HG02938 (cell line): ENCODE data around the gene HOXA13.

Source experiments
- ATAC-seq: cut with Tn5 transposase; IDR thresholded peaks from one replicate; pipeline ENCODE4 v1.9.1; 2021; ENCODE audit warnings: mild to moderate bottlenecking, moderate library complexity; ENCODE audit not compliant: unreplicated experiment

HOXA13 gene

DNA sequence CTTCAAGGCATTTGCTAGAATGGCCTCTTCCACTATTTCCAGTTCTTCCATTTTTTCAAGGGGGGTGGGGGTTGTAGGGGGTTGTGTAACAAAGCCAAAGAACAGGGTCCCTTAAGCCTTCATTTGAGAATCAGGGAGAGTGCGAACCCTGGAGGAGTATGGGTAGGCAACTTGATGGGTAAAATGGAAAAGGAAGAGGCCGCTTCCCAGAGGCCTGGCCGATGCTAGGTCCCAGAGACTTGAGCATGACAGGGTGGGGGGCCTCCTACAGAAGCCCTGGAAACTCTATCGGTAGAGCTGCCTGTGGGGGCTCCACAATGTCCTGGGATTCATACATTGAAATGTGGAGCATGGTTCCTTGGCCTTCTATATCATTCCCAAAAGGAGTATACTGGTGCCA is 9.1 kb upstream of the HOXA13 start:
- no peak for ATAC-seq

DNA sequence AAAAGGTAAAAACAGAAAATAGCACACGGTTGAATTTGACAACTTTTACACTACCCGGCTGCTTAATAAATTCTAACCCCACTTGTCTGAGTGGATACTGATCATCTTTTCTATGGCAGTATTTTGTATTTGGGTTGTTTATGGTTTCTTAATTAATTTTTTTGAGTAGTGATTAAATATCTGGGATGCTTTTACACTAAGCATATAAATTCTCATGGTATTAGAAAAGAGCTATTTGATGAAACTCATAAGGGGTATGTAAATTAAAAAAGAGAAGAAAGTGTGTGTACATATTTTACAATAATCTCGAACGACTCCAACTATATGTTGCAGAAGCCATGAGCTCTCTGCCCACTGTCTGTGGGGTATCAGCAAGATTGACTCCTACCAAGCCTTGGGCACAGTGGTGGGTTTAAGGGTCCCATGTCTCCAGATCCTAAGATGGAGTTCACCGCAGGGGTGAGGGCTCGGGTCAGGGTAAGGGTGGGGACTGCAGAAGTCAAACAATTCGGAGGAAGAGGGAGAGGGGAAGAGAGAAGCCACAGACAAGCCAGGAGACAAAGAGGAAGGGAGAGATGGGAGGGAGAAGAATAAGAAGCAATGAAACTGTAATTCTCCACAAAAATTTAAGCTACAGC is 7.6 kb upstream of the HOXA13 start:
- no peak for ATAC-seq

DNA sequence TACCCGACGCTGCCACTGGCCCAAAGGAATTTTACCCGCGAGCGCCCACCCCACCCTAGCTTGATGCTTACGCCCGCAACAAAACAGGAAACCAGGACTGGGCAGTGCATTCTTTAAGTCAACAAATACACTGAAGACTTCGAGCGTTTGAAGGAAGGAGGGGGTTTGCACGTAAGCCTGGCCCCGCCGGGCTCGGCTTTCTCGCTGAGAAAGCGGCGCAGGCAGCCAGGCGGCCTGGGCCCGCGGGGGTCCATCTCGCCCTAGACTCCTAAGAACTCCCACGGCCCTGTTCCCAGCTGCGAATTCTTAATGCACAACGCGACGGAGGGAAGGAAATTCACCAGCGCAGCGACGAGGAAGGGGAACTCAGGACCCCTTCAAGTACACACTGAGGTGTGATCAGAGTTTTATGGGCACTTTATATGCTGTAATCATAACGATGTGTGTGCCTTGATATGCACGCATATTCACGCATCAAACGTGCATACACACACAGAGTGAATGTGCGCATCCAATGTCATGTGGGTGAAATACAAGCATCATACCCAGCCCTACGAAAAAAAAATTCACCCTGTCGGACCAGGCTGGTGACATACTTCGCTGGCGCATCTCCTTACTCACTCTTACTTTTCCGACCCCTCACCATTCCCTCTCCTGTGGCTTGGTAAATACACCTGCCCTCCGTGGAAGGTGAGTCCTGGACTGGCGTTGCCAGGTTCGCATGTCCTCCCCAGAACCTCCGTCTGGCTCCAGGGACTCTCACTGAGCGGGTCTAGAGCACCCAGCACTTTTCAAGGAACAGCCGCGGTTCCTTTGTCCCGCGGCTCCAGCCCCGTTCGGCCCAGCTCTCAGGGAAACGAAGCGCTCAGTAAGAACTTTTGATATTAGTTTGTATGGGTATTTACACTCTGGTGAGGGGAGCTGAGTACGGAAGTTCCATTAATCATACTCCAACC is 5.7 kb upstream of the HOXA13 start:
- no peak for ATAC-seq

DNA sequence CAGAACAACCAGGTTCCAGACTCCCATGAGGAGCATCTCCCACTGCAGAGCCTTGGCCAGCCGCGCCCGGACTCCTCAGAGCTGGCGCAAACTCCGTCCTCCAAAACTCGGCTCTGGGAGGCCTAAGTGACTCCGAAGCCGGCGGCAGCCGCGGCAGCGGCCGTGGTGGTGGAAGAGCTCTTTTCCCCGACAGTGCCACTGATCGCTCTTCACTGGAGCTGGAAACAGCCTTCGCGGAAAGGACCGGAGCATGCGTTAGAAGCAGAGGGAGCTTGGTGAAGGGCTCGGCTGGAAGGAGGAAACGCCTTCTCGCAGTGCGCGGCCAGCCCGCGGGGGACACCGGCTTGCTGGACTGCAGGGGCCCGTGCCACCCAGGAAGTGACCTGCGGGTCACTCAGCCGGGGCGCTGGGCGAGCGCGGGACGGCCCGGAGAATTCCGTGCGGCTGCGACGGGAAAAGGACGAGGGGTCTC is 5.0 kb upstream of the HOXA13 start:
- ATAC-seq = no peak

DNA sequence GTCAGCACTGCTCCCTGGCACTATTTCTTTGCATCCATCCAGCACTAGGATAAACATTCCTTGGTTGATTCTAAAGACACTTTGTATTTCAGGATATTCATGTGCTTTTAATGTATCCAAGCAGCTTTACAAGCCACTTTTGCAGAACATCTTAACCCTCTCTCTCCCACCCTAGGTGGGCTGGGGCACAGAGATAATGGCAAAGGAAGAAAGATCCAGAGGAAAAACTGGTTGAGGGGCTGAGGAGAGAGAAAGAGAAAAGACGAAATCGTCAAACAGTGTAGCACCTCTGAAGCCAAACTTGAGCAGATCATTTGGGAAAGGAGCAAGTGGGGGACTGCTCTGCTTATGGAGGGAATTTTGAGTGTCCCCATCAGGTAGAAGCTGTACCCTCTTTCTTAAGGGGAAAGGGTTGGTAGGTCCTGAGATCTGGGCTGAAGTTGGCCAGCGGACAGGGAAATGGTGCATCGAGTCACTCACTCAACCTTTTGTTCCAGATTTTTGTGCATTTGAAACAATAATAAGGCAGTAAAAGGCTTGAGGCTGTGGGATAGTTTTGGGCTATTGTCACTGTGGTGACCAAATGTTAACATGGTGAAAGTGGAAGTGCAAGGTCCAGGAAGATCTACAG is 4.2 kb upstream of the HOXA13 start:
- ATAC-seq = no peak

DNA sequence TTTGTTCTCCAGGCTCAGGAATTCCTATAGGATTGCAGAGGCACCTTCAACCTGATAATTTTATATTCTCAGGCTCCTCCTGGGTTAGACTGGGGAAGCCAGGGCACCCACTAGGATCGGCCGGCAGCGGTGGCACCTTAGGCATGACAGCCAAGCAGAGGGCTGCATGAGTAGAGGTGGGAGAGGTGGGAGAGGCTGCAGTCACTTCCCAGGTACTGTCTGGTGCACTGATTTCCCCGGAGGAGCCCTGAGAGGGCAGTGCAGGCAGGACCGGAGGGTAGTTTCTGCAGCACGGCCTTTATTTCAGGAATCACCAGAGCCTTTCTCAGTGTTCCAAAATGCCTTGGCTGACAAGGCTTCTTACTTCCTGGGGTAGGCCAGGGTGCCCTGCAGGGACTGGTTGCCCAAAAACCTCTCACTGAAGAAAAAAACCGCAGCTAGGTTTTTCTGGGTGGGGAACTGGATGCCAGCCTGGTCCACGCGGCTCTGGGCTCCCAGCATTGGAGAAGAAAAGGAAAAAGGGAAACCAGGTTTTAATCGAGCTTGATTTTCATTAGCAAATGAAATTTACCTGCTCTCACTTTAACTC is 3.6 kb upstream of the HOXA13 start:
- no peak for ATAC-seq

DNA sequence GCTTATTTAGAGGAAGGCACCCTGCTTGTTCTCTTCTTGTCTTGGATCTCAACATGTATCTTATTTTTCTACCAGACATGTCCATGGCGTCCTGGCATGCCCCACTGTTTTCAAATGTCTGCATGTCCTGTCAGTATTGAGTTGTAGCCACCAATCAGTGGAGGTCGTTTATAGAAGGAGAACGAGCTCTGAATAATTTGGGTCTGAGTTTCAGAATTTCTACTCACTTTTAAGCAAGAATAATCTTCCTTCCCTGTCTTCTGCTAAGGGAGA is 2.9 kb upstream of the HOXA13 start:
- ATAC-seq = no peak

DNA sequence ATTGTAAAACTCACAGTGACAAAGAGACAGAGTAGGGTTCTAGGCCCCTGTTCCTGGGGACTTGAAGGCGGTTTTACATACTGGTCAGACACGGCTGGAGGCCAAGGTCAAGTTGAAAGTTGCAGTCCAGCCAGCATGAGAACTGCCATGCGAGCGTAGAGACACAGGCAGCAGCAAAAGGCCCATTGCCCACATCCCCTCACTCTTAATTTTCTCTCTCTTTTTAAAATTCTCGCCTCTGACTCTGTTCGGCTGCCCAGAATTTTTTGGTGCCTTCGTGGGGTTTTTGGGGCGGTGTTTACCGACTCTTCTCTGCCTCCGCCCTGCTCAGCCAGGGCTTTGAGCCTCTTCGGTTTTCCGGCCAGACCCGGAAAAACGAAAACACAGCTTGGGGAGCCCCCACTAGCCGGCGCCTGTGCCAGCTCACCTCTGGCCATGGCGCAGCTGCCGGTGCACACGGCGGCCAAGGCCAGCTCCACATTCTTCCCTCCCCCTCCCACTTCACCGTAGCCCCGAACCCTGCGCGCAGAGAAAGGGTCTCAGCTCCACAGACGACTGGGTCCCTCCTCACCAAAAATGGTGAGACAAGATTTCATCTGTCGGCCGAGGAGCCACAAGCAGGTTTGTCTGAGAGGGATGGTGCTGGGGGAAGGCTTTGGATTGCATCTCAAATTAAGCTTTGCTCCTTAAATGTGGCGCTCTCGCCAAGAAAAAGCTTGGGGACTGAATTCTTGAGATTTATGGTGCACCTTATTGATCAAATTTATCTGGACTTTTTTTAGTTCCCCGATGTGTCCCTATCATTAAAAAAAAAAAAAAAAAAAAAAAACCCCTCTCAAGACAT is 2.3 kb upstream of the HOXA13 start:
- ATAC-seq = no peak

DNA sequence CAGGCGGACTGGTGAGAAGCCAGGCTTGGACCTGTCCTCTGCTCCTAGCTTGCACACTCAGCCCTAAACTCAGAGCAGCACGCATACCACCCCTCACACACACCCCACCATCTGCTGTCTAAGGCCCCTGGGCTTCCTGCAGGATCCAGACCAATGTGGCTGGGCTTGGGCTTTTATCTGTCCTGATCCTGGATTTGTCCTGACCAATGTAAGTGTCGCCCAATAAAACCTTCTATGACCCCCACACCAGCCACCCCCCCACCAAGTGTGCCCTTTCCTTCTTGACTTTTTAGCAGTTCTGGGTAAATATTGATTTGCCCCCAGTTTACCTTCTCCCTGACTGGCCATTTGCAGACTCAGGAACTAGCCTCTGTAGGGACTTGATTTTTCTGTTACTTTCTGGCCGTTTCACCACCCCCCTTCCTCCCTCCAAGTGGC is 1.7 kb upstream of the HOXA13 start:
- no peak for ATAC-seq

DNA sequence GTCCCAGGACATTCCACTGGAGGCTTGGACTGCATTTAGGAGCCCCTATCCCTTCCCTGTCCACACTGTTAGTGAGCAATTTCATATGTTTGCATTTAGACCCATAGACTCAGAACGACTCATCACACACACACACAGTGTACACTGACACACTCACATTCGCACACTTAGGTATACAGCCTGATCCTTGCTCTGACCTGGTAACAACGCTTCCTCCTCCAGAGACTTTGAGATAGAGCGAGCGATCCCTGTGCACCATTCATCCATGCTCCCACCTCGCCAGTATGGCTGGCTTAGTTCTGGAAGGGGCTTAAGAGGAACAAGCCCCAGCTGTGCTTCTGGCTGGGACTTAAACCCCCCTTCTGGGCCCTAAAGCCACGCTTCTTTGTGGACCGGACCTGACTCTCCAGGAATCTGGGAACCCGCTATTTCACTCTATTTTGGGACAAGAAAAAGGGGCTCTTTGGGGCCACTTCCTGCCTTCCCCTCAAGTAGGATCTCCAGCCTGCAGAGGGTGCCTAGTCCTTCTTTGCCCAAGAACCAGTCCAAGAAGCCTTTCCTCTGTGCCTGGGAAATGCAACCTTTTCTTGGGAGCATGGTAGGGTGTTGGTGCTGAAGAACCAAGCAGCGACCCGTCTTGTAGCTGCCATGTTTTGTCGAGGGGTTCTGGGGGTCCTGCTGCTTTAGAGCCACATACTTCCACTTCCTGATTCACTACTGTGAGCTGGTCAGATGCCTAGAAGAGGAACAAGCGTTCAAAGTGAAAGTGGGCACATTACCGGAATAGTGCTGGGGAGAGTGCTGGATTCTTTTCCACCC is 1.1 kb upstream of the HOXA13 start:
- ATAC-seq = no peak

DNA sequence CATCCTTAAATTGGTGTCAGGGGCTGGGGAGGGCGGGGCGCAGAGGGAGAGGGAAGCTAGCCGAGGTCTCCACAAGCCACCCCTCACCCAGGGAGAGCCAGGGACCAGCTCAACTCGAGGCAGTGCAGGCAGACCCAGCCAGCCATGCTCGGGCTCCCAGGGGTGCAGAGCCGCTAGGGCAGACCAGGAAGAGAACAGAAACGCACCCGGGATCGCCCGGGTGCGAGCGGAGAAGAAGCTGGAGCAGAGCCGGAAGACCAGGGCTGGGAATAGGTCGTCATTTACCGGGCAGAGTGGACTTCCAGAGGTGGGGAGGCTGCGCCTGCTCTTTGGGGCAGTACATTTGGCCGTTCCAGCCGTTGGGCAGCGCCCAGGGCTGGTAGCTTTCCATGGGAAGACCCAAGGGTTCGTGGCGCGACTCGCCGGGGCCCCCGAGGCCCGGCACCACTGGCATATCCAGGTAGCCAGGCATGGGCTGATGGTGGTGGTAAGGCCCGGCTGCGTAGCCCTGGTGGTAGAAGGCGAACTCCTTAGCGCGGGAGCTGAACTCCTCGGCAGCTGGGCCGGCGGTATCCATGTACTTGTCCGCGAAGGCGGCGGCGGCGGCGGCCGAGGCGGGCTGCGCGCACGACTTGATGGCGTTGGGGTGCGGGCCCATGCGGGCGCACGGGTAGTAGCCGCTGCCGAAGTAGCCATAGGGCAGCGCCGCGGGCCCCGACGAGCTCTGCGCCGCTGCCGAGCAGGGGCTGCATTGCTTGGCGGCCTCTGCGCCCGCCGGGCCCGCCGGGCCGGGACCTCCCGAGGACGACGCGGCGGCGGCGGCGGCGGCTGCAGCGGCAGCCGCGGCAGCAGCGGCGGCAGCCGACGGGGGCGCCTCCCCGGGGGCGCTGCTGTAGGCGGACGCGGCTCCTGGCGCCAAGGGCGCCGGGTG is 755 bp downstream of the HOXA13 start:
- ATAC-seq = no peak

DNA sequence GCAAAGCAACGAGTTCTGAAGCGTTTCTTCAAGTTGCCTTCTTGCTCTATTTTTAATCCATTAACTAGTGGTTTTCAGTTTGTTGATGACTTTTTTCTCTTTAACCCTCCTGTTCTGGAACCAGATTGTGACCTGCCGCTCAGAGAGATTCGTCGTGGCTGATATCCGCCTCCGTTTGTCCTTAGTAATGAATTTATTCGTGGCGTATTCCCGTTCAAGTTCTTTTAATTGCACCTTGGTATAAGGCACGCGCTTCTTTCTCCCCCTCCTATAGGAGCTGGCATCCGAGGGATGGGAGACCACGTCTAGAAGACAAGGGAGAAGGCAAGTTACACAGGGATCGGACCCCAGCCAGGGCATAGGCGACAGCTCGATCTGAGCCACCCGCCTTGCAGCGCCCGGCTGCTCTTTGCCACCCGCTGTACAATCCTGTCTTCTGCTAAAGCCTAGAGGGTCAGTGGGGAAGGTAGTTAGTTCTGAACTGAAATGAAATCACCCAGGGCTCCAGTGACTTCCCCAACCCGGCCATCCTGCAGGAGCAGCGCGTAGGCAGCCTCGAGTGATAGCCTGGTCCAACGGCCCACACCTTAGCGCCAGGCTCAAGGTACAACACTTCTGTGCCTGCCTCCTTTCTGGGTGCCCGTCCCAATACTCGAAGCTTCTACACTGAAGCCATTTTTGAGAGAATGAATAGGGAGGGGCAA is 1.6 kb downstream of the HOXA13 start:
- ATAC-seq = no peak

DNA sequence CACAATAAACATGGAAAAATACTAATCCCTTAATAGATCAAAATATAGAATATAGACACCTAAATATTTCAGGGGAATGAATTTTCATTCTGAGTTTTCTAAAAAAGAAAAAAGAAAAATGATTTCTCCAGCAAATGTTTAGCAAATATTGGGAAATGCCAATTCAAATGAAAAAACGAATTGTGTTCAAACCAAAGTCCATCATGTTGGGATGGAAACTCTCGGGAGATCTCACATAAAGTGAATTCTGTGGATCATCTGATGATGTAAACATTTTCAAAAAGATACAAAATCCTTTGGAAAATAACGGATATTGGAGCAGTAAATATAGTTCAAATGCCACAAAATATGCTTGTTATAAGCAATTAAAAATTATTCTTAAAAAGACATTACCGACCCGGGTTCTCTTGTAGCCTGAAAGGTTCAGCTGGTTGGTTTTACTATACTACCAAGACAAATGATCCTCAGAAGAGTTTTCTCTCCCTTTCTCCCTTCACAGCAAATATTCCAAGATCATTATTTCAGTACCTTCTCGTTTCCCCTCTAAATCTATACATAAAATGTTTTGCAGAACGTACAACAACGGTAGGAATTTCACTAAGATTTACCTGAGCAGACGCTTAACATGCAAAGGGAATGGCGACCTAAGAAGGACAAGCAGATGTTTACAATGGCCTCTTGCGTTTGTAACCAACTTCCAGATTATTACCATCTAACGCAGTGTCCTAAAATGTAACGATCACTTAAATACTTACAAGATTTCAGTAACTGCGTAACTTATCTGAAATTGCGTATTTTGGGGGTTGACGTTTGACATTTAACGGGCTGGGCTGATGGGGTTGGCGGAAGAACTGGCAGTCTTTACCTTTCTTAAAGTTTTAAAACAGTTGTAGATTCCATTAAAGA is 2.5 kb downstream of the HOXA13 start:
- ATAC-seq = no peak

DNA sequence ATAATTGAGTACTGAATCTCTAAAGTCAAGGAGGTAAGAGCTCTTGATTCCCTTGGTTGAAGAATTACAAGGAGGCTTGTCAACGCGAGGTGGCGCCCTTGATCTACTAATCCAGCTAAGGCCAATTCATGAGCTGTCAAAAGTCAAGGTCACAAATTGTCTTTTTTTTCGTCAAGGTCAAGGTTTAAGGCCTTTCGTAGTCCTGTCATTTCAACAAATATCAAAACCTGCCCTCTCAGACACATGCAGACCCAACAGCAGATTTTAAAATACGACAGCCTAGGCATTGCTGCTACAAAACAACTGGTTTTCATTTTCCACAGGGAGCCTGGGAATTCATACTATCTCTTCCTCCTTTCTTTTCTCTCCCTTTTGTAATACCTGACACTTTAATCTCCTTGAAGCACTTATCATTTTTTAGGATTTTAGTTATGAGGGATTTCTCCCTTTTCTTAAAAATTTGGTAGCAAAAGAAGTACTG is 3.6 kb downstream of the HOXA13 start:
- ATAC-seq = no peak

DNA sequence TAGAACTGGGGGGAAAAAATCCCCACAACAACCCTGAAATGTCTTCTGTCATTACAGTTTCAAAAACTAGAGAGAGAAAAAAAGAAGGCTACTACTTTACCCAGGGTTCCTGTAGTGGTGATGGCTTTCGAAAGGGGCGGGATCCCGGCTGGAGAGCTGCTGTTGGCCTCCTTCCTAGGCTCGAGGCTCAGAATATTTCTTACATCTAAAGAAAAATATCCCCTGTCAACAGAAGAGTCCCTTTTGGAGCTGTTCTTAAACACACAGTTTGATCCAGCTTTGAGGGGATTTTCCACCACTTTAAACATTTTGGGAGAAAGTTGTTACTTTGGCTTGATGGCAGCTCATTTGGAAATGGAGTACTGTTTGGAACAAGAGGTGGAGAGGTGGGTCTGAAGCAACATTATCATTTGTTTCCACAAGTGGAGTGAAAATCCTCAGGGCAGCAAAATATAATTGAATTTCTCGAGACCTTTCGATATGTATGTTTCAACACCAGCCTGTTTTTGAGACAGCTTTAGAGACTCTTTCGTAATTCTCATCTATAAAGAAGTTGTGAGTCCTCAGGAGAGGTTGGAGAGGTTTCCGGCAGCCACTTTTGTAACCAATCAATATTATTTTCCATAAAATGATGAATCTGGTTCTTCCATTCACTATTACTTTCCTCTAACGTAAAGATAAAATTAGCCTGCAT is 5.1 kb downstream of the HOXA13 start:
- no peak for ATAC-seq

DNA sequence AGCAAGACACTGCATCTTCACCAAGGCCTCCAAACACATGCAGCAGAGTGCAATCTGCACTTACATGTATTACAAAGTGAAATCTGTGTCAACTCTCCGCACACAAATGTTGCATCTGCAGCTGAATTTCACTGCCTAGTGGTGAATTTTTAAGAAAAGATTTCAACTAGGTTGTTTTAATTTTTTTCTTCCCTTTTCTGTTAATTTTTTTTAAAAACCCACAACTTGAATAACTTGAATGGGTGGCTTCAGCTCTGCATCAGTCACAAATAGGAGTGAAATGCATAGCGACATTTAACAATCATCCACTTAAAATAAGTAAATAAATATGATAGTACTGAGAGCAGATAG is 5.9 kb downstream of the HOXA13 start:
- no peak for ATAC-seq
